ENCODE results near the gene ATP5F1B.

DNA sequence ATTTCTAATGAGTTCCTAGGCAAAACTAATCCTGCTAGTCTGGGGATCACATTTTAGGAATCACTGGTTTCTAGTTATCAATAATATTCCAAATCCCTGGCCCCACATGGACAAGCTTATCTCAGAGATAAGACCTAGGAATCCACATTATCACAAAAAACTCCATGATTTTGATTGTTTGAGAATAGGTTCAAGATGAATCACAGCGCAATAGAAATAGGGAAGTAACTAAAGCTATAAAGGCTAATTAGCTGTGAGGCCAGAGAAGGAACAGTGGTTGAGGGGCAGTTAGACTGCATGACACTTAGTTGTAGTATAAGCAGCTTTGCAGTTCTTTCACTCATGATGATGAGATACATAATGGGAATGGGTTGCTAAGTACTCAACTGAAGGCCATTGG is 13.1 kb upstream of the ATP5F1B start:
- TF ChIP-seq, protein P1, sequence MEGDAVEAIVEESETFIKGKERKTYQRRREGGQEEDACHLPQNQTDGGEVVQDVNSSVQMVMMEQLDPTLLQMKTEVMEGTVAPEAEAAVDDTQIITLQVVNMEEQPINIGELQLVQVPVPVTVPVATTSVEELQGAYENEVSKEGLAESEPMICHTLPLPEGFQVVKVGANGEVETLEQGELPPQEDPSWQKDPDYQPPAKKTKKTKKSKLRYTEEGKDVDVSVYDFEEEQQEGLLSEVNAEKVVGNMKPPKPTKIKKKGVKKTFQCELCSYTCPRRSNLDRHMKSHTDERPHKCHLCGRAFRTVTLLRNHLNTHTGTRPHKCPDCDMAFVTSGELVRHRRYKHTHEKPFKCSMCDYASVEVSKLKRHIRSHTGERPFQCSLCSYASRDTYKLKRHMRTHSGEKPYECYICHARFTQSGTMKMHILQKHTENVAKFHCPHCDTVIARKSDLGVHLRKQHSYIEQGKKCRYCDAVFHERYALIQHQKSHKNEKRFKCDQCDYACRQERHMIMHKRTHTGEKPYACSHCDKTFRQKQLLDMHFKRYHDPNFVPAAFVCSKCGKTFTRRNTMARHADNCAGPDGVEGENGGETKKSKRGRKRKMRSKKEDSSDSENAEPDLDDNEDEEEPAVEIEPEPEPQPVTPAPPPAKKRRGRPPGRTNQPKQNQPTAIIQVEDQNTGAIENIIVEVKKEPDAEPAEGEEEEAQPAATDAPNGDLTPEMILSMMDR (IDR thresholded peaks at IDR 0.05; ENCODE audit: control extremely low read depth in 1 of 3, insufficient read depth in 1 of 3, low read depth in 1 of 3, low read length in 3 of 3) = no peak
- TF ChIP-seq POLR2A (IDR thresholded peaks at IDR 0.05; ENCODE audit: control extremely low read depth in 1 of 2, low read depth in 2 of 2, low read length in 2 of 2) = no peak
